ENCODE results near the gene C4A.
"Not testable (repeated sequence)": the region's sequence is repeated elsewhere in the genome, so short reads cannot be mapped to it uniquely, and the experiment has no call there.

The C4A gene

GRCh38 chr6:31970604-31971271 lies 11.1 kb upstream of the C4A start:
- Histone ChIP-seq H3K36me3 (ENCODE audit: control insufficient read depth, insufficient read depth, low read length) (peaks cover 66% of the 10 kb centered on the region), H3K4me1 (ENCODE audit: control insufficient read depth, insufficient read depth, low read length, poor library complexity, severe bottlenecking) (peaks cover 15% of the 10 kb centered on the region), H3K27ac (ENCODE audit: low read depth, low read length, severe bottlenecking) (no peak overlapping the region), H3K9me3 (ENCODE audit: control insufficient read depth, low read length) (peaks cover 5% of the 10 kb centered on the region), H3K4me3 (ENCODE audit: extremely low read depth, insufficient read depth, low read length, poor library complexity, severe bottlenecking) (peak overlapping the region; percentile 83)
- 94 to 95% methylated on average over 15 to 17 of the region's 18 CpGs for WGBS, 2 experiments (ENCODE audit: insufficient coverage in 2 of 2)

- WGBS, 2 experiments (ENCODE audit: insufficient coverage in 2 of 2): 54 to 67% methylated on average over 16 to 26 of the region's 29 CpGs
These were observed 10.4 kb upstream of the C4A start for GRCh38 chr6:31971279-31971992.

GRCh38 chr6:31971993-31972708 lies 9.7 kb upstream of the C4A start, which contains the start of gene DXO:
Gene DXO (minus strand): TSS chr6:31972138. CDS start chr6:31971675, 463 bp downstream.
- peak within 1 kb of the TSS; percentile 83 for H3K4me3 ChIP-seq (ENCODE audit: extremely low read depth, insufficient read depth, low read length, poor library complexity, severe bottlenecking)
- H3K27ac ChIP-seq (ENCODE audit: low read depth, low read length, severe bottlenecking): peak within 1 kb of the TSS; percentile 98
- peaks cover 52% of the 10 kb centered on the region for H3K36me3 ChIP-seq (ENCODE audit: control insufficient read depth, insufficient read depth, low read length)
- peaks cover 15% of the 10 kb centered on the region for H3K4me1 ChIP-seq (ENCODE audit: control insufficient read depth, insufficient read depth, low read length, poor library complexity, severe bottlenecking)
- WGBS, 2 experiments (ENCODE audit: insufficient coverage in 2 of 2): 0 to 1% methylated on average over 55 to 56 of the region's 62 CpGs
- peaks cover 5% of the 10 kb centered on the region for H3K9me3 ChIP-seq (ENCODE audit: control insufficient read depth, low read length)

More at GRCh38 chr6:31971279-31971992, 10.4 kb upstream of the C4A start:
- H3K4me1 ChIP-seq (ENCODE audit: control insufficient read depth, insufficient read depth, low read length, poor library complexity, severe bottlenecking): peaks cover 15% of the 10 kb centered on the region
- peak overlapping the region; percentile 98 for H3K27ac ChIP-seq (ENCODE audit: low read depth, low read length, severe bottlenecking)
- peaks cover 59% of the 10 kb centered on the region for H3K36me3 ChIP-seq (ENCODE audit: control insufficient read depth, insufficient read depth, low read length)
- H3K4me3 ChIP-seq (ENCODE audit: extremely low read depth, insufficient read depth, low read length, poor library complexity, severe bottlenecking): peak overlapping the region; percentile 83
- H3K9me3 ChIP-seq (ENCODE audit: control insufficient read depth, low read length): peaks cover 5% of the 10 kb centered on the region

GRCh38 chr6:31972709-31973350 lies 9.0 kb upstream of the C4A start:
- Histone ChIP-seq H3K36me3 (ENCODE audit: control insufficient read depth, insufficient read depth, low read length) (peaks cover 45% of the 10 kb centered on the region), H3K27ac (ENCODE audit: low read depth, low read length, severe bottlenecking) (peak overlapping the region; percentile 98), H3K9me3 (ENCODE audit: control insufficient read depth, low read length) (peaks cover 5% of the 10 kb centered on the region), H3K4me3 (ENCODE audit: extremely low read depth, insufficient read depth, low read length, poor library complexity, severe bottlenecking) (peak overlapping the region; percentile 83), H3K4me1 (ENCODE audit: control insufficient read depth, insufficient read depth, low read length, poor library complexity, severe bottlenecking) (peaks cover 15% of the 10 kb centered on the region)
- WGBS, 2 experiments (ENCODE audit: insufficient coverage in 2 of 2): 16 to 17% methylated on average over 16 to 19 of the region's 19 CpGs

GRCh38 chr6:31976065-31976464 lies 5.8 kb upstream of the C4A start:
- not testable (repeated sequence) for H3K4me3 ChIP-seq (ENCODE audit: extremely low read depth, insufficient read depth, low read length, poor library complexity, severe bottlenecking); H3K9me3 ChIP-seq (ENCODE audit: control insufficient read depth, low read length); H3K27ac ChIP-seq (ENCODE audit: low read depth, low read length, severe bottlenecking); H3K4me1 ChIP-seq (ENCODE audit: control insufficient read depth, insufficient read depth, low read length, poor library complexity, severe bottlenecking)
- 100% methylated on average over 1 of the region's 30 CpGs; no CpG with 5 or more reads in 1 of the 2 experiments for WGBS, 2 experiments (ENCODE audit: insufficient coverage in 2 of 2)
- peaks cover 24% of the 10 kb centered on the region for H3K36me3 ChIP-seq (ENCODE audit: control insufficient read depth, insufficient read depth, low read length)

- peaks cover 5% of the 10 kb centered on the region for H3K9me3 ChIP-seq (ENCODE audit: control insufficient read depth, low read length)
- 92 to 93% methylated on average over 10 of the region's 12 CpGs for WGBS, 2 experiments (ENCODE audit: insufficient coverage in 2 of 2)
- peaks cover 24% of the 10 kb centered on the region for H3K36me3 ChIP-seq (ENCODE audit: control insufficient read depth, insufficient read depth, low read length)
- no peak overlapping the region for H3K27ac ChIP-seq (ENCODE audit: low read depth, low read length, severe bottlenecking)
- H3K4me3 ChIP-seq (ENCODE audit: extremely low read depth, insufficient read depth, low read length, poor library complexity, severe bottlenecking): no peak overlapping the region
- no peaks in the 10 kb centered on the region for H3K4me1 ChIP-seq (ENCODE audit: control insufficient read depth, insufficient read depth, low read length, poor library complexity, severe bottlenecking)
These were observed 3.9 kb upstream of the C4A start for GRCh38 chr6:31977816-31978431.

GRCh38 chr6:31978831-31979230 lies 3.0 kb upstream of the C4A start:
- no peak overlapping the region for H3K4me3 ChIP-seq (ENCODE audit: extremely low read depth, insufficient read depth, low read length, poor library complexity, severe bottlenecking)
- no peaks in the 10 kb centered on the region for H3K4me1 ChIP-seq (ENCODE audit: control insufficient read depth, insufficient read depth, low read length, poor library complexity, severe bottlenecking)
- H3K9me3 ChIP-seq (ENCODE audit: control insufficient read depth, low read length): peaks cover 5% of the 10 kb centered on the region
- H3K27ac ChIP-seq (ENCODE audit: low read depth, low read length, severe bottlenecking): no peak overlapping the region
- 80 to 96% methylated on average over 2 to 4 of the region's 5 CpGs for WGBS, 2 experiments (ENCODE audit: insufficient coverage in 2 of 2)
- H3K36me3 ChIP-seq (ENCODE audit: control insufficient read depth, insufficient read depth, low read length): peaks cover 21% of the 10 kb centered on the region

- Histone ChIP-seq H3K27ac (ENCODE audit: low read depth, low read length, severe bottlenecking) (no peak overlapping the region), H3K36me3 (ENCODE audit: control insufficient read depth, insufficient read depth, low read length) (peaks cover 16% of the 10 kb centered on the region), H3K9me3 (ENCODE audit: control insufficient read depth, low read length) (peaks cover 5% of the 10 kb centered on the region), H3K4me1 (ENCODE audit: control insufficient read depth, insufficient read depth, low read length, poor library complexity, severe bottlenecking) (no peaks in the 10 kb centered on the region), H3K4me3 (ENCODE audit: extremely low read depth, insufficient read depth, low read length, poor library complexity, severe bottlenecking) (no peak overlapping the region)
- WGBS, 2 experiments (ENCODE audit: insufficient coverage in 2 of 2): 93 to 95% methylated on average over 3 of the region's 3 CpGs
These were observed 2.5 kb upstream of the C4A start for GRCh38 chr6:31979238-31979898.

GRCh38 chr6:31980195-31980876 lies 1.5 kb upstream of the C4A start:
- WGBS, 2 experiments (ENCODE audit: insufficient coverage in 2 of 2): 100% methylated on average over 6 of the region's 13 CpGs; no CpG with 5 or more reads in 1 of the 2 experiments
- not testable (repeated sequence) for H3K9me3 ChIP-seq (ENCODE audit: control insufficient read depth, low read length); H3K4me3 ChIP-seq (ENCODE audit: extremely low read depth, insufficient read depth, low read length, poor library complexity, severe bottlenecking); H3K27ac ChIP-seq (ENCODE audit: low read depth, low read length, severe bottlenecking); H3K4me1 ChIP-seq (ENCODE audit: control insufficient read depth, insufficient read depth, low read length, poor library complexity, severe bottlenecking); H3K36me3 ChIP-seq (ENCODE audit: control insufficient read depth, insufficient read depth, low read length)

All from mesodermal cell (in vitro differentiated cells).